HCT116 (cell line): ENCODE measurements around the gene PPP2R5C. TPM values are rescaled to one million over a fixed set of nuclear protein-coding genes. Genes with fewer than 3 reads are reported as not detected.

Experiments
- ATAC-seq: fragments of 200-7000 bp; cut with Tn5 transposase; 2 replicates; pipeline ENCODE4 v1.9.1; 2020; ENCODE audit warnings: mild to moderate bottlenecking, moderate library complexity
- BruUV-seq: library from RNA; stranded (reverse); fragments of 400-500 nt; replicated peaks from 2 replicates; lab custom pipeline; 2021; lab: Mats Ljungman, UMichigan
- CTCF ChIA-PET: fragments of 300-600 bp; sonication (Branson Sonifier 250); formaldehyde crosslinking; loops from one replicate; lab custom pipeline; 2021; ENCODE audit warnings: antibody characterized with exemption; lab: Charles Lee
- POLR2A ChIA-PET: fragments of 300-600, 350-600 bp; sonication (Branson Sonifier 250); formaldehyde crosslinking; loops from one replicate; lab custom pipeline; 2021; ENCODE audit warnings: antibody characterized with exemption; lab: Charles Lee
- RAD21 ChIA-PET, 2 experiments: fragments of 300-600 bp; sonication (Branson Sonifier 250); formaldehyde crosslinking; loops; one replicate each; lab custom pipeline; 2023; ENCODE audit warnings: low total read pairs in 2 of 2; ENCODE audit not compliant: uncharacterized antibody in 2 of 2, unreplicated experiment in 2 of 2, low non-redundant PET in 1 of 2; lab: Charles Lee
- DNase-seq: peaks from one replicate; pipeline ENCODE4 v3.0.0-alpha.2; 2010; ENCODE audit warnings: low read depth, low spot score
- H2AFZ ChIP-seq: fragments of 200-600 bp; shearing (Covaris generic), sonication (generic); 2 replicates; pipeline ENCODE4 v1.6.1; 2017; ENCODE audit warnings: low read depth, mixed run types, mixed read lengths, antibody characterized with exemption, low read length; ENCODE audit not compliant: poor library complexity, severe bottlenecking
- H3K27ac ChIP-seq: 2 replicates; pipeline ENCODE4 v1.5.1; 2012; ENCODE audit warnings: low read depth, low read length
- H3K27me3 ChIP-seq: fragments of 200-600 bp; sonication (generic); 2 replicates; pipeline ENCODE4 v1.6.1; 2016; ENCODE audit warnings: mixed run types, low read length, mixed read lengths; ENCODE audit not compliant: insufficient read depth
- H3K36me3 ChIP-seq, 2 experiments: fragments of 200-500 bp in 1 of 2; fragments of 200-600 bp in 1 of 2; sonication (Bioruptor generic) in 1 of 2; sonication (generic) in 1 of 2; 2 replicates each; pipeline versions ENCODE4 v1.5.1 to v1.6.1; 2014 to 2016; ENCODE audit warnings: low read length in 2 of 2, inconsistent platforms in 1 of 2, mixed read lengths in 1 of 2, mixed run types in 1 of 2; ENCODE audit not compliant: insufficient read depth in 2 of 2, control insufficient read depth in 1 of 2
- H3K4me1 ChIP-seq, 2 experiments: fragments of 200-600 bp in 1 of 2; sonication (generic) in 1 of 2; 2 replicates each; pipeline versions ENCODE4 v1.5.1 to v1.6.1; 2012 to 2017; ENCODE audit warnings: low read length in 2 of 2, inconsistent platforms in 1 of 2, mild to moderate bottlenecking in 1 of 2, mixed read lengths in 1 of 2, mixed run types in 1 of 2, moderate library complexity in 1 of 2; ENCODE audit not compliant: insufficient read depth in 2 of 2, control insufficient read depth in 1 of 2
- H3K4me2 ChIP-seq: fragments of 200-600 bp; sonication (generic); 2 replicates; pipeline ENCODE4 v1.6.1; 2017; ENCODE audit warnings: mixed run types, low read length, mixed read lengths
- H3K4me3 ChIP-seq, 2 experiments: fragments of 200-600 bp in 1 of 2; sonication (generic) in 1 of 2; replicated peaks in 1 of 2; 2 replicates each; pipeline ENCODE4 v1.5.1; 2011 to 2016; ENCODE audit warnings: low read length in 2 of 2, control low read depth in 1 of 2, low read depth in 1 of 2, mild to moderate bottlenecking in 1 of 2, mixed read lengths in 1 of 2, mixed run types in 1 of 2
- H3K79me2 ChIP-seq: fragments of 200-600 bp; sonication (generic); 2 replicates; pipeline ENCODE4 v1.6.1; 2017; ENCODE audit warnings: mild to moderate bottlenecking, mixed run types, low read length, moderate library complexity, mixed read lengths; ENCODE audit not compliant: insufficient read depth
- H3K9ac ChIP-seq: fragments of 200-600 bp; sonication (generic); 2 replicates; pipeline ENCODE4 v1.6.1; 2016; ENCODE audit warnings: low read length, mixed read lengths
- H3K9me2 ChIP-seq: fragments of 200-600 bp; sonication (generic), shearing (Covaris generic); 2 replicates; pipeline ENCODE4 v1.6.1; 2017; ENCODE audit warnings: mixed run types, mild to moderate bottlenecking, moderate library complexity; ENCODE audit not compliant: insufficient read depth
- H3K9me3 ChIP-seq, 2 experiments: fragments of 200-500 bp in 1 of 2; fragments of 200-600 bp in 1 of 2; sonication (Bioruptor generic) in 1 of 2; sonication (generic) in 1 of 2; 2 replicates each; pipeline ENCODE4 v1.6.1; 2014 to 2017; ENCODE audit warnings: low read length in 2 of 2, mixed read lengths in 2 of 2, inconsistent platforms in 1 of 2, low read depth in 1 of 2, mild to moderate bottlenecking in 1 of 2, mixed run types in 1 of 2, moderate library complexity in 1 of 2; ENCODE audit not compliant: control insufficient read depth in 1 of 2, insufficient read depth in 1 of 2
- H4K20me1 ChIP-seq: fragments of 200-600 bp; sonication (generic), shearing (Covaris generic); 2 replicates; pipeline ENCODE4 v1.6.1; 2017; ENCODE audit warnings: mixed run types, mild to moderate bottlenecking, moderate library complexity; ENCODE audit not compliant: insufficient read depth
- ATF3 ChIP-seq: IDR thresholded peaks from 2 replicates; pipeline ENCODE4 v1.6.1; 2012
- CEBPB ChIP-seq: IDR thresholded peaks from 2 replicates; pipeline ENCODE4 v1.6.1; 2012; ENCODE audit warnings: low read depth
- CTCF ChIP-seq, 3 experiments: fragments of 200-600 bp in 1 of 3; sonication (generic) in 1 of 3; IDR thresholded peaks in 2 of 3; conservative IDR thresholded peaks in 1 of 3; 2 replicates each; pipeline ENCODE4 v1.5.1; 2012 to 2017; ENCODE audit warnings: low read depth in 2 of 3, low read length in 2 of 3, antibody characterized with exemption in 1 of 3, borderline replicate concordance in 1 of 3, control low read depth in 1 of 3, mild to moderate bottlenecking in 1 of 3, mixed read lengths in 1 of 3, mixed run types in 1 of 3, moderate library complexity in 1 of 3; ENCODE audit not compliant: insufficient read depth in 1 of 3
- ELF1 ChIP-seq: IDR thresholded peaks from 2 replicates; pipeline ENCODE4 v1.6.1; 2012; ENCODE audit warnings: low read depth, borderline replicate concordance
- EZH2 ChIP-seq: fragments of 200-600 bp; sonication (generic); IDR thresholded peaks from 2 replicates; pipeline ENCODE4 v1.6.1; 2017; ENCODE audit warnings: antibody characterized with exemption, mixed run types
- EZH2phosphoT487 ChIP-seq: fragments of 200-600 bp; IDR thresholded peaks from 2 replicates; pipeline ENCODE4 v1.6.1; 2018; ENCODE audit warnings: antibody characterized with exemption, borderline replicate concordance
- JUND ChIP-seq: IDR thresholded peaks from 2 replicates; pipeline ENCODE4 v1.6.1; 2012
- POLR2AphosphoS5 ChIP-seq: IDR thresholded peaks from 2 replicates; pipeline ENCODE4 v1.6.1; 2011; ENCODE audit warnings: mild to moderate bottlenecking, low read depth, low read length, moderate library complexity
- SIN3A ChIP-seq: IDR thresholded peaks from 2 replicates; pipeline ENCODE4 v1.6.1; 2012; ENCODE audit warnings: low read depth
- SP1 ChIP-seq: IDR thresholded peaks from 2 replicates; pipeline ENCODE4 v1.6.1; 2012; ENCODE audit warnings: low read depth
- SRF ChIP-seq: IDR thresholded peaks from 2 replicates; pipeline ENCODE4 v1.6.1; 2012; ENCODE audit warnings: low read depth
- TCF7L2 ChIP-seq: IDR thresholded peaks from 2 replicates; pipeline ENCODE4 v1.7.0; 2011; ENCODE audit warnings: borderline replicate concordance, inconsistent platforms; ENCODE audit not compliant: insufficient read depth, insufficient read length; ENCODE audit errors: extremely low read depth
- ZBTB33 ChIP-seq: IDR thresholded peaks from 2 replicates; pipeline ENCODE4 v1.6.1; 2011; ENCODE audit warnings: mild to moderate bottlenecking, low read length, moderate library complexity; ENCODE audit not compliant: insufficient replicate concordance; ENCODE audit errors: extremely low read depth
- ZFX ChIP-seq: fragments of 450-650 bp; IDR thresholded peaks from 2 replicates; pipeline ENCODE4 v1.6.1; 2017
- intact Hi-C: fragments of 100-400 bp; cut with micrococcal nuclease; formaldehyde crosslinking; loops from 2 replicates; pipeline ENCODE4 v1.10.0; 2022
- total RNA-seq: library from RNA; stranded (reverse); gene quantifications from one replicate; pipeline ENCODE4 v1.2.1, GENCODE V29; 2021; ENCODE audit not compliant: unreplicated experiment

The PPP2R5C gene
- total RNA-seq, 1 experiment from 2014 or later, result 117 TPM

GRCh38 chr14:101727611-101728366 lies 33.7 kb upstream of the PPP2R5C start:
- H3K27me3 ChIP-seq, result no peaks in the 10 kb centered on the region
- no peak overlapping the region for H3K4me3 ChIP-seq
- intact Hi-C loops, result no loop called here
- DNase-seq (no peak), ATAC-seq (no peak)
- TF ChIP-seq ELF1, result no peak
- POLR2A ChIA-PET, result no interaction called here
- H3K36me3 ChIP-seq, result no peaks in the 10 kb centered on the region
- H3K27ac ChIP-seq, result no peak overlapping the region
- H4K20me1 ChIP-seq, result no peaks in the 10 kb centered on the region
- no peaks in the 10 kb centered on the region for H3K9me3 ChIP-seq
- CTCF ChIA-PET, result no interaction called here
- no peak overlapping the region for H3K4me2 ChIP-seq
- no peak overlapping the region for H3K9ac ChIP-seq
- no TSS peak for BruUV-seq
- no peak overlapping the region for H2AFZ ChIP-seq
- no peaks in the 10 kb centered on the region for H3K9me2 ChIP-seq
- H3K4me1 ChIP-seq, result peaks cover 16 to 26% of the 10 kb centered on the region in 2 experiments
- no peaks in the 10 kb centered on the region for H3K79me2 ChIP-seq
- RAD21 ChIA-PET, result no interaction called here

GRCh38 chr14:101728367-101728742 lies 33.2 kb upstream of the PPP2R5C start:
- POLR2A ChIA-PET, result no interaction called here
- RAD21 ChIA-PET, result no interaction called here
- Histone ChIP-seq H3K9me3 (no peaks in the 10 kb centered on the region), H3K4me2 (no peak overlapping the region), H3K27me3 (no peaks in the 10 kb centered on the region), H3K4me3 (no peak overlapping the region), H3K36me3 (no peaks in the 10 kb centered on the region), H3K9ac (no peak overlapping the region), H3K79me2 (no peaks in the 10 kb centered on the region), H3K9me2 (no peaks in the 10 kb centered on the region), H2AFZ (no peak overlapping the region), H4K20me1 (no peaks in the 10 kb centered on the region), H3K4me1 (peaks cover 16 to 31% of the 10 kb centered on the region in 2 experiments), H3K27ac (no peak overlapping the region)
- TF ChIP-seq EZH2 (no peak), CTCF (IDR thresholded peaks at IDR 0.05 in 2 of 3, conservative IDR thresholded peaks at IDR 0.05 in 1 of 3; ENCODE audit: borderline replicate concordance in 1 of 3, insufficient read depth in 1 of 3, low read depth in 2 of 3, low read length in 2 of 3) (no peak), ELF1 (no peak), CEBPB (no peak), SRF (no peak), TCF7L2 (no peak), ZFX (no peak), ZBTB33 (no peak), EZH2phosphoT487 (no peak), ATF3 (no peak), SP1 (no peak), SIN3A (no peak), POLR2AphosphoS5 (no peak), JUND (no peak)
- CTCF ChIA-PET, result no interaction called here
- DNase-seq (no peak), ATAC-seq (no peak)
- intact Hi-C loops, result no loop called here
- no TSS peak for BruUV-seq
